ENCODE data around the gene CHM.
"Not testable (repeated sequence)": the region's sequence is repeated elsewhere in the genome, so short reads cannot be mapped to it uniquely, and the experiment has no call there.

CHM gene

DNA sequence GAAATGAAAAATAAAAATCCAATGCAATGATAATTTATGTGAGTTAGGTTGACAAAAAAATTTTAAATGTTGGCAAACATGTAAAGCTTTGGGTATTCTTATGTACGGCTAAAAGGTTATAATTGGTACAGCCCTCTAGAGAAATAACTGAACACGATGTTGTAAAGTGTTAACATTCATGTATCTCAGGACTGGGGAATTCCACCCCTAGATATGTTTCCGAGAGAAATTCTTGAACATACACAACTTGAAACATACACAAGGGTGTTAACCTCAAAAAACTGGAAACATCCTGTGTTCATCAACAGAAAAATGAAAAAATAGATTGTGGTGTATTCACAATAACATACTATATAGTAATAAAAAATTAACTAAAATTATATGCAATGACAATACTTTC, 91.8 kb downstream of the CHM start:
- TF ChIP-seq CTCF (IDR thresholded peaks at IDR 0.05): no peak
- H3K36me3 ChIP-seq: no peaks in the 10 kb centered on the region
- no peaks in the 10 kb centered on the region for H3K9me3 ChIP-seq
- no peaks in the 10 kb centered on the region for H3K4me1 ChIP-seq (ENCODE audit: control insufficient read depth in 1 of 2, insufficient read depth in 1 of 2, low read depth in 1 of 2, low read length in 1 of 2)
- no peak overlapping the region for H3K4me3 ChIP-seq (ENCODE audit: low read depth in 1 of 2, low read length in 1 of 2)
- no peaks in the 10 kb centered on the region for H3K27me3 ChIP-seq
- H3K27ac ChIP-seq: no peak overlapping the region

GRCh38 chrX:85944751-85945150, 102.6 kb downstream of the CHM start:
- H3K36me3 ChIP-seq; H3K27me3 ChIP-seq; H3K4me1 ChIP-seq (ENCODE audit: control insufficient read depth in 1 of 2, insufficient read depth in 1 of 2, low read depth in 1 of 2, low read length in 1 of 2); H3K27ac ChIP-seq; H3K9me3 ChIP-seq; H3K4me3 ChIP-seq (ENCODE audit: low read depth in 1 of 2, low read length in 1 of 2): not testable (repeated sequence)

DNA sequence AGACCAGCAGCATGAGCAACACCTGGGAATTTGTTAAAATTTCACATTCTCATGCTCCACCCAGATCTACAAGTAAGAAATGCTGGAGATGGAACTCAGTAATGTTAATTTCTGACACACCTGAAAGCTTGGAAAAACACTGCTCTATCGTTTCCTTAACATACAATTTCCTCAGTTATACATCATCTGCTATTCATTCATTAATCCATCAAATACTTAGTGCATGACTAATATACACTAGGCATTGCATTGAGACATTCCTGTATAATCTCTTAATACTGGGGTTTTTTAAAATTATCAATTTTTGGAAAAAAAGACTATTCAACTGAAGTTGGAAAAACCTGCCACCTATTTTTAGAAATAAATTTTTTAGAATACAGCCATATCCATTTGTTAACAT, 106.1 kb downstream of the CHM start:
- peaks cover 8 to 10% of the 10 kb centered on the region in 2 experiments for H3K4me1 ChIP-seq (ENCODE audit: control insufficient read depth in 1 of 2, insufficient read depth in 1 of 2, low read depth in 1 of 2, low read length in 1 of 2)
- H3K36me3 ChIP-seq: no peaks in the 10 kb centered on the region
- H3K4me3 ChIP-seq (ENCODE audit: low read depth in 1 of 2, low read length in 1 of 2): no peak overlapping the region
- no peak for TF ChIP-seq CTCF (IDR thresholded peaks at IDR 0.05)
- no peaks in the 10 kb centered on the region for H3K9me3 ChIP-seq
- H3K27me3 ChIP-seq: no peaks in the 10 kb centered on the region
- H3K27ac ChIP-seq: no peak overlapping the region

- H3K4me3 ChIP-seq (ENCODE audit: low read depth in 1 of 2, low read length in 1 of 2); H3K36me3 ChIP-seq; H3K4me1 ChIP-seq (ENCODE audit: control insufficient read depth in 1 of 2, insufficient read depth in 1 of 2, low read depth in 1 of 2, low read length in 1 of 2): not testable (repeated sequence)
Observed at GRCh38 chrX:85939942-85940341, 107.4 kb downstream of the CHM start.

DNA sequence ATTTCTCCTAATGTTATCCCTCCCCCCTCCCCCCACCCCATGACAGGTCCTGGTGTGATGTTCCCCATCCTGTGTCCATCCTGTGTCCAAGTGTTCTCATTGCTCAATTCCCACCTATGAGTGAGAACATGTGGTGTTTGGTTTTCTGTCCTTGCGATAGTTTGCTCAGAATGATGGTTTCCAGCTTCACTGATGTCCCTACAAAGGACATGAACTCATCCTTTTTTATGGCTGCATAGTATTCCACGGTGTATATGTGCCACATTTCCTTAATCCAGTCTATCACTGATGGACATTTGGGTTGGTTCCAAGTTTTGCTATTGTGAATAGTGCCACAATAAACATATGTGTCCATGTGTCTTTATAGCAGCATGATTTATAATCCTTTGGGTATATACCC, 113.0 kb downstream of the CHM start:
- H3K27ac ChIP-seq; H3K36me3 ChIP-seq; H3K9me3 ChIP-seq; H3K27me3 ChIP-seq; H3K4me1 ChIP-seq (ENCODE audit: control insufficient read depth in 1 of 2, insufficient read depth in 1 of 2, low read depth in 1 of 2, low read length in 1 of 2); H3K4me3 ChIP-seq (ENCODE audit: low read depth in 1 of 2, low read length in 1 of 2): not testable (repeated sequence)

More at GRCh38 chrX:85939942-85940341, 107.4 kb downstream of the CHM start:
- H3K9me3 ChIP-seq, H3K27me3 ChIP-seq: not testable (repeated sequence)
- peak overlapping the region; percentile 62 for H3K27ac ChIP-seq

GRCh38 chrX:85930099-85930498, 117.3 kb downstream of the CHM start:
- Histone ChIP-seq H3K4me3 (ENCODE audit: low read depth in 1 of 2, low read length in 1 of 2) (no peak overlapping the region), H3K9me3 (no peaks in the 10 kb centered on the region), H3K36me3 (no peaks in the 10 kb centered on the region), H3K27me3 (no peaks in the 10 kb centered on the region), H3K27ac (no peak overlapping the region), H3K4me1 (ENCODE audit: control insufficient read depth in 1 of 2, insufficient read depth in 1 of 2, low read depth in 1 of 2, low read length in 1 of 2) (no peaks in the 10 kb centered on the region)
- TF ChIP-seq CTCF (IDR thresholded peaks at IDR 0.05): no peak

- Histone ChIP-seq H3K27me3 (no peaks in the 10 kb centered on the region), H3K4me1 (ENCODE audit: control insufficient read depth in 1 of 2, insufficient read depth in 1 of 2, low read depth in 1 of 2, low read length in 1 of 2) (peaks cover 0 to 3% of the 10 kb centered on the region in 2 experiments), H3K36me3 (no peaks in the 10 kb centered on the region), H3K27ac (no peak overlapping the region), H3K9me3 (no peaks in the 10 kb centered on the region), H3K4me3 (ENCODE audit: low read depth in 1 of 2, low read length in 1 of 2) (no peak overlapping the region)
- TF ChIP-seq CTCF (IDR thresholded peaks at IDR 0.05): no peak
Observed at GRCh38 chrX:85928606-85929005, 118.8 kb downstream of the CHM start.
